HG02678 (cell line): ENCODE data around the gene COA5.

Experiments used
- ATAC-seq: cut with Tn5 transposase; IDR thresholded peaks from one replicate; pipeline ENCODE4 v1.9.1; 2021; ENCODE audit warnings: mild to moderate bottlenecking, moderate library complexity; ENCODE audit not compliant: unreplicated experiment

Gene COA5, protein sequence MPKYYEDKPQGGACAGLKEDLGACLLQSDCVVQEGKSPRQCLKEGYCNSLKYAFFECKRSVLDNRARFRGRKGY

DNA sequence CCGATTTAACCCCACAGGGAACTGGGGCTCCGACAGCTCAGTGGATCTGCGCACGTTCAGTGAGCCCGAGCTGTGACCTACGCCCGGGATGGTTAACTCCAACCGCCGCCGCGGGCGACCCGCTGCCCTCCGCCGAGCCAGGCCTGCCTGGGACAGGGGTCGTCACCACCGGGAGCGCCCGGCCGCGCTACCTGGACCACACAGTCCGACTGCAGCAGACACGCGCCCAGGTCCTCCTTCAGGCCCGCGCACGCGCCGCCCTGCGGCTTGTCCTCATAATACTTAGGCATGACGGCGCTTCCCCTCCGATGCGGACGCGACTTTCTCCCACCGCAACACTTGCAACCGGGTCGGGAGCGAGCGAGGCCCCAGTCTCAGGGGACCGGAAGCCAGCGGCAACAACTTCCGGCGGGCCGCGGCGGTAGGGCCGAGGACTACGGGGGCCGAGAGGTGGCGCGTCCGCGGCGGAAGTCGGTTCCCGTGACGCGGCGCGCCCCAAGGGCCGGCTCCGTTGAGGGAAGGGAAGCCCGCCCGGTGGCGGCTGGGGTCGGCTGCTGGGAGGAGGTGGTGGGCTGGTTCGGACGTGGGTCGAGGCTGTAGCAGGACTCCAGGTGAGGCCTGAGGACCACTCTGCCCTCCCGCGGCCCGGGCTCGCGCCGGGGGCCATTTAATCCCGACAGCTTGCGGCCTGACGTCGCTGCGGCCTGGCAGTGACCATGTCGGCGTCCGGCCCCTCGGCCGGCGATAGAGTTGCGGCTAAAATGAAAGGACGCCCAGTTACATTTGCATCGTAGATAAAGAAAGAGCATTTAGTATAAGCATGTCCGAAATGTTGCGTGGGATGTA lies at the start of gene COA5, which contains the start of gene UNC50:
Gene COA5 (minus strand): TSS at position 397 of the 846 bp plus-strand sequence. CDS start 107 bp downstream, at position 290.
Gene UNC50 (plus strand): TSS at position 474 of the 846 bp plus-strand sequence. CDS start 1,171 bp downstream, outside the sequence.
- ATAC-seq, result peak; percentile 89

DNA sequence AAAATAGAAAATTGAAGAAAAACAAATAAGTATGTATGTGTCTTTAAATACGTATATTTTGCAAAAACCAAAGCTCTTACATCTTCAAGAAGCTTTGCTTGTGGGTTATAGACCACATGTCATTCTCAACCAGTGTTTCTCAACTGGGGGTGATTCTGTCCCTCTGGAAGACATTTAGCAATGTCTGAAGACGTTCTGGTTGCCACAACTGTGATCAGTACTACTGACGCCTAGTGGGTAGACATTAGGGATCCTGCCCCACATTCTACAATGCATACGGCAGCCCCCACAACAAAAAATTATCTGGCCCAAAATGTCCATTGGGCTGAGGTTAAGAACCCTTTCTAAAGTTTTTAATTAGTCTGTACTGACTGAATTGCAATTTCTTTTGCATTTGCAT lies 48.5 kb upstream of the COA5 start:
- ATAC-seq, result no peak

DNA sequence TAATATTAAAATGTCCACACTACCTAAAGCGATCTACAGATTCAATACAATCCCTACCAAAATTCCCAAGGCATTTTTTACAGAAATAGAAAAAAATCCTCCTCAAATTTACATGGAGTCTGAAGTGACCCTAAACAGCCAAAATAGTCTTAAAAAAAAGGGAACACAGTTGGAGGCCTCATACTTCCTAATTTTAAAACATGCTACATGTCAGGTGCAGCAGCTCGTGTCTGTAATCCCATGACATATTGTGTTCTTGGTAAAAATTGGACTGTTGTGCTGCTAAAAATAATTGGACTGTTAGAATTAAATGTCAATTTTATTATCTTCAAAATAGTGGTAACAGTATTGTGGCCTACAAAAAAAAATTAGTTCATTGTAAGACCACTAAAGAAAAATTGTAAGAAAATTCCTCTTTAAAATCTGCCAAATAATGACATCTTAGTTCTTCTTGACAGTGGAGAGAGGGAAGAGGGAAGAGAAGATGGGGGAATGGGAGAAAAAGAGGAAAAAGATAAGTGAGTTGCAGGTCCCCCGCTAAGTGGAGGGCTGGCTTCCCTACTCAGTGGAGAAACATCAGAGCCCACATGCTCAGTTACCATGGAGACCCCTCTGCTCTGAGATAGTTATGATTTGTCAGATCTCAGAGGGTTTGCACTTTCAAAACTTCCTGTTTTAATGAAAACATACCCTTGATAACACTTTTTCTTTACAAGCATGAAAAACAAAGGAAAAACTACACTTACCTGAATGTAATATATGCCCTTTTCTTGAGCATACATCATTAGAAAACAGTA lies 46.6 kb upstream of the COA5 start:
- no peak for ATAC-seq

DNA sequence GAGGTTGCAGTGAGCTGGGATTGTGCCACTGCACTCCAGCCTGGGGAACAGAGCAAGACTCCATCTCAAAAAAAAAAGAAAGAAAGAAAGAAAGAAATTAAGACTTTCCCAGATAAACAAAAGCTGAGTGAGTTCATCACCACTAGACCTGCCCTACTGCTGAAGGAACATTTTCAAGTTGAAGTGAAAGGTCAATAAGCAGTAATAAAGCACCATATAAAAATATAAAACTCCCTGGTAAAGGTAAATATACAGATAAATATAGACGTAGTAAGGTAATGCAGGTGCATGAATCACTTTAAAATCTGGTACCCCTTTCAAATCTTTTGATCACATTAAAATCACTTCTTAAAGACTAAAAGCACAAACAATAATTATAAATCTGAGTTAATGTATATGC lies 42.7 kb upstream of the COA5 start:
- ATAC-seq, result no peak

DNA sequence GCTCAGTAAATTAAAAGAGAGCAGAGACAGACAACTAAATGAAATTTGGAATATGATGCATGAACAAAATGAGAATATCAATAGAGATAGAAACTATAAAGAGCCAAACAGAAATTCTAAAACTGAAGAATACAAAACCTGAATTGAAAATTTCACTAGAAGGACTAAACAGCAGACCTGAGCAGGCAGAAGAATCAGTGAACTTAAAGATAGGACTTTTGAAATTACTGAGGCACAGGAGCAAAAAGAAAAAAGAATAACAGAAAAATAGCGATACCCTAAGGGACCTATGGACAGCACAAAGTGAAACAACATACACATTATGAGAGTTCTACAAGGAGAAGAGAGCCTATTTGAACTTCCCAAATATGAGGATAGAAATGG lies 41.7 kb upstream of the COA5 start:
- no peak for ATAC-seq

DNA sequence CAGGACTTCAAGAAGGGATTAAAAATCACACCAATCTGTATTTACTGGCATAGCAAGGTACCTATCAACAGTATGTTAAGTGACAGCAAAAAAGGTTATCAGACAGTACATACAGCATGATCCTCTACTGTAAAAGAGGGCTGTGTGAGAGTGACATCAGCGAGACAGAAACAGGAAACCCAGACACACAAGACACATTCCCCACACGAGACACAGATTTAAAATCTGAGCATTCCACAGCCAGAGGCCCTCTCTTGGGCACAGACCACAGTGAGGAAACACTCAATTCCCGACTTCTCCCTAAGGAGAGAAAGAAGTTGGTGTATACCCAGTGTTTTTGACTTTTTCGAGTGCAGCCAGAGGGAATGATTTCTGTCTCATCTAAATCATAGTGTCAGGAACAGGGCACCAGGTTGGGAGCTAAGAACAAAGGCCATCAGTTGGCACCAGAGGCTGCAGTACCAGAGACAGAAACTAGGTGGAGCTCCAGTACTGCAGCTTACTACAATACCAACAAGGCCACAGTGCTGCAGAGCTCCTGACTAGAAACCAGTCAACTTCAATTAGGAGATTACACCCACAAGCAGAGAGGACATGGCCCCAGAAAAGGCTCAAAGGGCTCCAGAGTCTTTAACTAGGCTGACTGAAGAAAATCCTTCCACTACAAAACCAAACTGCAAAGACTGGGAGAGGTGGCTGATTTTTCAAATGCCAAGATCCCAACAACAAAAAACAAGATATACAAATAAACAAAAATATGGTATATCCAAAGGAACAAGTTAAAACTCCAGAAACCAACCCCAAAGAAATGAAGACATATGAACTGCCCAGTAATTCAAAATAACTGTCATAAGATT lies 41.1 kb upstream of the COA5 start:
- ATAC-seq, result peak; percentile 66

DNA sequence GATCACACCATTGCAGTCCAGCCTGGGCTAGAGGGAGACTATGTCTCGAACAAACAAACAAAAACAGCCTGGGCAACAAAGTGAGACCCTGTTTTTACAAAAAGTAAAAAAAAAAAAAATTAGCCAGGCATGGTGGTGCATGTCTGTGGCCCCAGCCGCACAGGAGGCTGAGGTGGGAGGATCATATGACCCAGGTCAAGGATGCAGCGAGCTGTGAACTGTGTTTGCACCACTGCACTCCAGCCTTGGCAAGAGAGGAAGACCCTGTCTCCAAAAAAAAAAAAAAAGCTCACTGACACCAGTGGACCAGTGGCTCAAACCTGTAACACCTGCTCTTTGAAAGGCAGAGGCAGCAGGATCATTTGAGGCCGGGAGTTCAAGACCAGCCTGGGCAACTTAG lies 40.1 kb upstream of the COA5 start:
- ATAC-seq, result no peak

DNA sequence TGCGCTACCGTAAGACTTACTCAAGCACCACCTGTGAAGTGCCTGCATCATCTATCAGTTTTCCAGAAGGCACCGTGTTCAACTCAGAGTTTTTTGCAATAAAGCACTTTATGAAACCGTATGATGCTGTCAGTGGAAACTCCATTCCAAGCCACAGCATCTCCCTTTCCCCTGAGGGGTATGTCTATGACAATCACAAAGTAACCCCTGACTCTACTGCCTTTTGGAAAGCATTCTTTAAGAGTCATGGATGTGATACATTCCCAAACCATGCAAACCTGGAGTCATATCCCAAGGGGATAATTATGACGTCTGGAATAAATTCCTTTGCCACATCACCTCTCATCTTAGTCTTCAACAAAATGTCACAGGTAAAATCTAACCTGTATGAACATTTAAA lies 39.3 kb upstream of the COA5 start:
- ATAC-seq, result no peak

DNA sequence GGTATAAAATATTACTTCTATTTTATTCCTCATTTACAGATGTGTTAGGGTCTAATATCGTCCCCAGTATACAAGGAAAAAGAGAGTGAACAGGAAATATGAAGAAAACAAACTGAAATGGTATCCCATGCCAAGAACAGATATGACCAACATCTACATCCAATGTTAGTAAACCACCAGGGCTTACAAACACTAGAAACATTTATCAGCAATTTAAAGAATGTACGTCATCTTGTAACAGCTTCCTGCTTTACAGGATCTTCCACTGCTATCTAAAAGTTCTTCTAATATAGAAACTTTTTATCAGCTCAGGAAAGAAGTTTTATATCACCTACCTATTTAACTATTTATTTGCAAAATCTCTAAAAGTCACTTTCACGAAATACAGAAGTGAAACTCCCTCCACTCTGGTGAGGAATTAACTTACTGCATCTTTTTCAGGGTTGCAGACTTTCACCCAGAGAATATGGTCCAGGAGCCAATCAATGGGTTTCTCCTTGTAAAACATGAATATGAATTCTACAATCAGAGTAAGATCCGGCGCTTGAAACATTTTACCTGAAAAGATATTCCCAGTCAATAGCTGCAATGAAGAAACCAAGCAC lies 35.3 kb upstream of the COA5 start:
- no peak for ATAC-seq

DNA sequence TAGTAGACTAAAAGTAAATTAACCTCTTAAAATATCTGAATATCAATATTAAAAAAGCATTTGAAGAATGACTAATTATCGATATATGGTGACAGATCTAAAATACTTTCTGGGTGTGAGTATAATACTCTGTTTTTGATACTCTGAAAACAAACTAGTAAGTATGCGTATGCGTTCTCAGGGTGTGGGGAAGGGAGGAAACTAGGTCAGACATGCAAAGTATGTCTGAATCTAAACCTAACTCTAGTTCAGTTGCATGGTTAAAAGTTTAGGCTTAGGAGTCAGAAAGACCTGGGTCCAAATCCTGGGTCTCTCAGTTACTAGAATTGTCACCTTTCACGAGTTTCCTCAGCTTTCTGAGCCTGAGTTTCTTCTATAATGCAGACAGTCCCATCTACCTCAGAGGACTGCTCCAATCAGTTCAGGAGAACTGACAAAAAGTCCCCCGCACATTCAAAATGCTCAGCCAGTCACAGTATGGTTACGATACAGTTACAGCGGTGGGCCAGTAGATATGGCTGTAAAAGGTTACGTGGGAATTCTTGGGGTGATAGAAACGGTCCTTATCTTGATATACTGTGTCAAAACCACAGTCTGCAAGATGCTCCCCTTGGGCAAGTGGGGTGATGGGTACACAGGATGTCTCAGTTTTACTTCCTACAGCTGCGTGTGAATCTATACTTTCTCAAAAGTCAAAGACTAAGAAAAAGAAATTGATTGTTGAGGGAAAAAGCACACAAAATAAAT lies 29.3 kb upstream of the COA5 start:
- ATAC-seq, result no peak

DNA sequence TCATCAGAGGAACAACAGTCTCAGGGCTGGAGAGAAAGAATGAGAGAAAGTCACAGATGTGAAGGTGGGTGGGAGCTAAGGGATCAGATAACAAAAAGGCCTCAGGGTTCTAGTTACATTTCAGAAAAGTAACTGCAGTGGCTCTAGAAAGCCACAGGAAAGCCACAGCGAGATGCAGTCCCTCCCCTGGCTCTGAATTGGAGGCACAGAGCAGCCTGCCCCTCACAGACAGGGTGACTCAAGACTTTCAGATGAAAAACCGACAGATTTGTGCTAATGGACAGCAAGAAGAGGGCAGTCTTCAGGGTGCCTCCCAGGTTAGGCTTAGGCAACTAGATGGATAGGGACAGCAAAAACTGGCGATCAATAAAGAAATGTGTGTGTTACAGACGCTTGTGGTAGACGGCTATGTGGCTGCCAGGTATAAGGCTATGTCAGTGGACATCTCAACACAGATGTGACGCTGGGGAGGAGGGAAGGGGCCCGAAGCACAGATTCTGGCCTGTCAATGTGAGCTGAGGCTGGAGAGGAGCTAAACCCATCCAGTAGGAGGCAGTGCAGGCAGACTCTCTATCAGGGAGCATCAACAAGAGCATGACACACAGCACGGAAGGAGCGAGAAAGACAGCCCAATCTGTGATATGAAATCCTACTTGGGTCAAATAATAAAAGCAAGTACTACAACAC lies 26.2 kb upstream of the COA5 start:
- no peak for ATAC-seq

DNA sequence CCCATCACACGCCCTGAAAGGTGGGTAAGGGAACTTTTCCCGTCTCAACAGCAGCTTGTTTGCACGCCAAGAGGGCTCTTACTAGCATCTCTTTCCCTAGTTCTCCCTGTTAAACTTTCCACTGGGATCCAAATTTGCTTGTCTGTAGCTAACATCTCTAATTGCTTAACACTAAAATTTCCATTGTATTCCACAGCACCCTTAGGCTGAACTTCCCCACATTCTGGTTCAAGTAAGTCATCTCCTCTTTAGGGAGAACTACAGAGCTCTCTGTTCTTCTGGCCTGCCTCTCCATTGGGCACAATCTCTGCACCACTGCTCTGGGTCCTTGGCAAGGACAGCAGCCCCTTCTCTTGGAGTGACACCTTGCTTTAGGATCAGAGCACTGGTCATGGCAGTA lies 24.0 kb upstream of the COA5 start:
- ATAC-seq, result no peak

DNA sequence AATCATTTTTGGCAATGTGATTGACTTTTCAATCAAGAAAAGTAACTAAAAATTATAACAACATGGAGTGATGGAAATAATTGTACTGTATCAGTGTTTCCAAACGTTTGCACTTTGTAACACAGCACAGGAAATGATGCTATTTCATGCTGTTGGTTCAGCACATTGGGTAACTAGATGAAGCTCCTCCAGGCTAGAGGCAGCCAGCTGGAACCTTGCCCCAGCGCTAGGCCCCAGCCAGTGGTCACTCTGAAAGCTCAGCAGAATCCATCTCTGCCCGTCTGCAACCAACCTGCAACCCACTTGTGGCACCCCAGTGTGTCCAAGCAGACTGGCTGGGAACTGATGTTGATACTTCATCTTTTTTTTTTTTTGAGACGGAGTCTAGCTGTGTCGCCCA lies 15.3 kb upstream of the COA5 start:
- ATAC-seq, result no peak

DNA sequence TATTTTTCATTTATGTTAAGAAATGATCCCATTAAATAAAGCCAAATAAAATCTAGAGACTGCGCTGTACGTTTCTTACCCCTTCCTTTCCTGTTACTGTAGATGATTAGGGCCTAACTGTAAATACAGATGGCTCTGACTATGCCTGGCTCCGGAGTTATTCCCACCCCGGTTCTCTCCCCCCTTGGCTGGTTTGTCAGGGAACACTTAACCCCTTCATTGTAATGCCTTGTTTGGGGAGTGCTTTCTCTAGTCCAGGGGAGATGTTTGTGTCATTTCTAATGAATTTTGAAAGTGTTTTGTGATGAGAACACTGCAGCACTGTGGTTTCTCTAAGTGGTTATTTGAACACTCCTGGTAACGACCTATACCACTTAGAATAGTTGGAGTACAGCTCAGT lies 8.8 kb upstream of the COA5 start:
- ATAC-seq, result no peak

DNA sequence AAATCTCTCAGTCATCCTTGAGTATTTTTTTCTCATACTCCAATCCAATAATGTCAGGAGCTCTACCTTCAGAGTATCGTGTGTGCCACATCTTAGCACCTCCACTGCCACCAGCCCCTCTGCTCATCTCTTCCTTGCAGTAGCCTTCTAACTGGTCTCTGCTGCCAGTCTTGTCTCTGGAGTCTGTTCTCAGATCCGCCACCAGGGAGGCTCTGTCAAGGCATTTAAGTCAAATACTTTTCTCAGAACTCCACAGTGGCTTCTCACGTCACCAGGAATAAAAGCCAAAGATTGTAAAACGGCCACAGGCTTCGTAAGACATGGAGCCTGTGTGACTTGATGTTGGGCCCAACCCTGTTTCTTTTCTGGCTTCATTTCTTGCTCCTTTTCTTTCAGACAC lies 7.2 kb upstream of the COA5 start:
- ATAC-seq, result no peak

DNA sequence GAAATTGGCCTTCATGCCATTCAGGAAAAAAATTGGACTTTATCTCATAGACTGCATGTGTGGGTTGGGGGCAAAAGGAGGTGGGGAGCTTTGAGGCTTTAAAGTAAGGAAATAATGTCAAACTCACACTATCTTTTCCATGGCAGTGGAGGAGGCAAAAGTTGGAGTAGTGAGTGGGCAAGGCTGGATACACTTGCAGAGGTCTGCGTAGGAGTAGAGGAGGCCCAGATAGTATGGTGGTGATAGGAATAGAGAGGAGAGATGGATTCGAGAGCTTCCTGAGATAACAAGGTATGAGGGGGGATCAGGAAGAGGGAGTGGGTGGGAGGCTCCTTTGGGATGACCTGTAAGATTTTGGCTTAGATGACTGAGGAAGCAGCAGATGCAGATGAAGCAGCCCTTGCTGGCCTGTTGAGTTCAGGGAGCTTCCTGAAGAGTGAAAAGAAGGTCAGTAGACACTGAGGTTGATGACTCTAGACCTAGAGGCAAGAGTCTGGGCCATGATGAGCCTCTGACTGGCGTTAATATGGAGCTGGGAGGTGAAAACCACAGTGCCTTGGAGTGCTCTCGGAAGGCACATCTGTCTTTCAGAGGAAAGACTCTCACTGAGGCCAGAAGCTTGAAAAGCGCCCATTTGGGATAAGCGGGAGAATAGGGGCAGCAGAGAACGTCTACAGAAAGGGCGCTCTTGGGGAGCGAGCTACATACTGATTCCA lies 5.9 kb upstream of the COA5 start:
- no peak for ATAC-seq

DNA sequence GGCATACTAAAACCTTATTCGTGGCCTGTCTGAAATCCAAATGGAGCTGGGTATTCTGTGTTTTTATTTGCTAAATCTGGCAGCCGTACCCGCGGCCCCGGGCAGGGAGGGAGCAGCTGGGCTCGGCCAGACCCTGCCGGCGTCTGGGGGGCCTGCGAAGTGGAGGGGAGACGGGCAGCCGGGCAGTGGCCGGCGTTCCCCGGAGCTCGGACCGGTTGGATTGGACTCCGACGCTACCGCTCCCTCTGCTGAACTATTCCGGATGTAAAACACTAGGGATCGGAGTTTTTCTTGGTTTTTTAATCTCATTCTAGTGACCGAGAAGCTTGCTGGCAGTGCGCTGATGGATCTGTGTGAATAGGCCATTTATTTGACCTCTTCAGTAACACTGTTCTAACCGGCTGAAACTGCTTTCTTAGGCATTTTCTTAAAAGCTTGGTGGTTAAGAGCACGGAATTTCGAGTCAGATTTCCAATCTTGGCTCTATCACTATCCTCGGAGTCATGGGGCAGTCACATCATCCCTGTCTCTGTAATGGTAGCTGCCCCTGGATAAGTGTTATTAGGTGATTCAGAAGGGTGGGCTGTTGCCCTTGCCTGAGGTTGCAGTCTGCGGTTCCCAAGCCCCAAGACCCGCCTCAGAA lies 771 bp upstream of the COA5 start:
- peak; percentile 13 for ATAC-seq

DNA sequence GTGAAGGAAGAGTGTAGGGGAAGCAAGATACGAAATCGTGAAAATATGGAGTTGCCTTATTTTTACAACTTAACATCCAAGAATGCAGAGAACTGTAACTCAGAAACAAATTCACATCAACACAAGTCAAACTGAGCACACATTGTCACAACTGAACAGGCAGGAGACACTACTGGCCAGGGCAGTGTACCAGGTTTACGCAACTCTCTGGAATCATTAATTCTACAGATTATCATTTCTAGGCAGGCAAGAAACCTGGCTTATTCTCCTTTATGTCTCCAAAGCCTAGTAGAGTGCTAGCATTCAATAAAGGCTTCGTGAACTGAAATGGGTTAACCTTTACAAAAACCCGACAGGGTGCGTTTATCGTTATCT lies 584 bp downstream of the COA5 start:
- no peak for ATAC-seq
